ENCODE data around the gene DGKB.

The DGKB gene

DNA sequence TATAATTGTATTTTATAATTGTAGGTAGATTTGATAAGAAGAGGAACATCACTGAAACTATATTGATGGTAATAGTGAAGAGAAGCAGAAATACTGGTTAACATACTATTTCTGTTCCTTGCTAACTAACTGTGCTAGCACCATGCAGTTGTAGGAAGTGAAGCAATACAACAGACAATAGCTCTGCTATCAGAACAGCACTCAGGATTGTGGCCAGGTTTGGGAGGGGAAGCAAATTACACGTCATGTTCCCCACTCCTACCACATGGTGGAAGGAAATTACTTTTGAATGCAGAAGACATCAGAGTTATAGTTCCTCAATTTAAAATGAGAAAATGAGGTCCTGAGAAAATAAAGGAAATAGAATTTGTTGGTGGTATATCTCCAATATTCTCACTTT, 151.1 kb downstream of the DGKB start:
- no peak for DNase-seq

DNA sequence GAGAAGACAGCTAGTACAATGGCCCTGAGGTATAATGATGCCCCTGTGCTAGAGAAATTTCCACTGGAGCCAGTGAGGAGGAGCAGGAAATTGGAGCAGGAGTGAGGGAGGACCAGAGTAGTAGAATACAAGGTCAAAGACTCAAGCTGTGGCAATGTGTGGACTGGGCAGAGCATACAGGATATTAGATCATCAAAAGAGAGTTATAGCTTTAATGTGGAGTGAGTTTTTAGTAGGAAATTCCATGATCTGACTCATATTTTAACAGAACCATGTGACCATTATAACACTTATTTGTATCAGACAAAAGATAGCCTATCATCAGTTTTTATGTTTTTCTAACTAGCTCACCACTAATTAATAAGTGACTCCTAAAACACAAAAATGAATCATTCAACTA, 154.1 kb downstream of the DGKB start:
- DNase-seq, result no peak

DNA sequence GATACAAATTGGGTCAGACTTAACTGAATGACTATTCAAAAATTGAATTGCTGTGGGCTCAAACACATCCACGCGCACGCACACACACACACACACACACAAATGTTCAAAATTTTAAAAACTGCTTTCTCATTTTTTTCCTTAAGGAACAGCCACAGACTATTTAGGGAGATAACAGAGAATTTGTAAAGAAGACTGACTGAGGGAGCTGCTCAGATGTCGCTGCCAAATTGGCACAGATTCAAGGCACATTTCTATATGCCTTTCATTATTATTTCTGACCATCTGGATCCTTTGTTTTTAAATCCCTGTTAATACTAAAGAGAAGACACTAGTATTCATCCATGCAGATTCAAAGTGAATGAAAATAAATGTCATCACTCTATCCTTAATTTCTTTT, 154.8 kb downstream of the DGKB start:
- no peak for DNase-seq

GRCh38 chr7:14745076-14745475, 157.5 kb downstream of the DGKB start:
- DNase-seq, result no peak

DNA sequence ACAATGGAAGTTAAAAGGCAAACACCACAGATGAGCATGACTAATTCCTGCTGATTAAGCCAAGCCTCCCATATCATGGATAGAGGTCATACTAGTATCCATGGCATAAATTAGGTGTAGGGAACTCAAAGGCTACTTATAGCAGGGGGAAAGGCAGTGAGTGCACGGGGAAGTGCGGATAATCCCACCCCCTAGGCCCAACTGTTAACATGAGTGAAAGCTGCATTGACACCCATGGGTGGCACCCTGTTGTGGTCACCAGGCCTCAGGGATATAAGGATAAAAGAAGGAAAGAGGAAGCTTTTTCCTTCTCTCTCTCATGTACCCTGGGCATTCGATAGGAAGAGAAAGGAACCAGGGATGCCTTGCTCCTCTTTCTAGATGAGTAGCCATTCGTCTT, 161.9 kb downstream of the DGKB start:
- DNase-seq, result no peak

DNA sequence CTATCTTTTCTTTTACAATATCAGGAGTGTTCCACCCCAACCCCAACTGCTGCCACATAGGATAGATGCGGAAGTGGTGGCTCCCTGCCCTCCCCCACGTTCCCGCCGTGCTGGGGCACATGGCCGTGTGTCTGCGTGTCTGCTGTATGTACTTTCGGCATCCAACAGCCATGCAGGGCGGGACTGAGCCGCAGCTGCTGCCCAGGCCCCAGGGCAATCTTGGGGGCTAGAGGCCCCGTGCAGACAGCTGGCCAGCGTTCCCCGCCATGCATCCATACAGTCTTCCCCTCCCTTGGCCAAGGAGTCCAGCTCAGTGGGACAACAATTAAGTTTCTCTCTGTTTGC, 162.7 kb downstream of the DGKB start:
- DNase-seq, result no peak

- no peak for DNase-seq
These were observed 163.2 kb downstream of the DGKB start for GRCh38 chr7:14739168-14739840.

DNA sequence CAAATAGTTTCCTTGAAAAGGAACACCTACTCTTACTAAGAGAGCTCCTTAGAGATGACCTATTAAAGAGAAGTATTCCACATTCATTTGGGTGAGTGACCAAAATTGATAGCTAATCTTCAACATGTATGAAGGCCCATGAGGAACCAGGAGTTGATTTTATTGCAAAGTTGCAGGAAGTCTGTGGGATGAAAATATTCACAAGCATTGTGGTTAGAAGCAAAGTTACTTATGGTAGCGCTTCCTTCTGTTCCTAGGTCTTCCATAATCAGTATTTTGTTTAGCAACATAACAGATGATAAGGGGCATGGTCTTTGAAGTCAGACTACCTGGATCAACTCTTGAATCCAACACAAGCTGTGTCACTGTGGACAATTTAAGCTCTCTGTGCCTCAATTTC, 164.5 kb downstream of the DGKB start:
- no peak for DNase-seq

- no peak for DNase-seq
These were observed 167.7 kb downstream of the DGKB start for GRCh38 chr7:14734839-14735321.

DNA sequence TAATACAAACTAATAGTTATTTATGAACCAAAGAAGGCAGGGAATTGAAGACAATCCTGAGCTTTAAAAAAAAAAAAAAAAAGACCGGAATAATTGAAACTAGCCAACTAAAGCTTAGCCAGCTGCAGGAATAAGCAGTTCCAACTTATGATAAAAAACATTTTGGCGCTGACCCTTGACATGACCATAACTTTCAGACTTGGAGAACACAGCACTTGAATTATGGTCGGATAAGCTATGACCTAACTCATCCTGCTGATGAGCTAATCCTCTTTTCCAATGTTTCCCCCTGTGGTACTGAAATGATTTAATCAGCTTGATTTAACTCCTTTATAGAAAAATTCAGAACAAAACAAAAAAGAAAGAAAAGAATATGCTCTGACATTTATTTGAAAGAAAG, 181.8 kb downstream of the DGKB start:
- no peak for DNase-seq

DNA sequence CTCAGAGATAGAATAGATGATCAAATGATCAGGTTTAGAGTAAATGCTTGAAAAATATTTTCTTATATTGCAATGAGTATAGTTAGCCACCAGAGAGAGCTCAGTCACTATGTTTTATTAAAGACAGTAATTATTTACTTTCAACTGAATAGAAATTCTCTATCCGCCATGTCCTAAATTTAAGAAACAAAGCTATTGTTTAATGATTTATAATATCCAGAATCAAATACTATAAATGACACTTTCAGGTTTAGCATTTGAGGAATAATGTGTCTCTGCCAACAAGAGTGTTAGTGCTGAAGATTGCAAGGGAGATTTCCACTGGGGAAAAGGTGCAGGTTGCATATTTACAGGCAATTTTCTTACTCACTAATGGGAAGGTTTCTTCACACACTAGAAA, 184.7 kb downstream of the DGKB start:
- DNase-seq, result no peak

GRCh38 chr7:14717169-14717568, 185.4 kb downstream of the DGKB start:
- no peak for DNase-seq

DNA sequence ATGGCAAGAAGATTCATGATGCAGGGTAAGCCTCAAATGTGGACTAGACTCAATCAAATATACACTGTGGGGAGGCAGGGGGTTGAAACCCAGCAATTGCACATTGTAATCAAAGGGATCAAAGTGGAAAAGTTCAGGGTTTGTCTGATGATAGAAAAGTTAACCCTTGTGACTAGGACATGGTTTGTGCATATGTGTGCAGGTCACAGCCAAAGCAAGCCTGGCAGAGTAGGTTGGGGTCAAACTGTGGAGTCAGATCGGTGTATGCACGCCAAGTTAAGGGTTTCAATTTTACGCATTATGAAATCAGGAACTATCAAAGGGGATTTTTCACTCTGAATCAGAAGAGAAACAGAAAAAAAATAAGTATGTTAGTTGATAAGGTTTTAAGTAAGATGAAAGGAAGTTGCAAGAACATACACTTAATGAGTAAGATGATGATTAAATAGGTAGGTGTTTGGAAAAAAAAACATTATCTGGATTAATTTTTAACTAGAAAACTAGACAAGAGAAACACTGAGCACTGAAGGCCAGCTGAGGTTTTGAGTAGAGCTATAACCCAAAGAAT, 188.3 kb downstream of the DGKB start:
- no peak for DNase-seq

DNA sequence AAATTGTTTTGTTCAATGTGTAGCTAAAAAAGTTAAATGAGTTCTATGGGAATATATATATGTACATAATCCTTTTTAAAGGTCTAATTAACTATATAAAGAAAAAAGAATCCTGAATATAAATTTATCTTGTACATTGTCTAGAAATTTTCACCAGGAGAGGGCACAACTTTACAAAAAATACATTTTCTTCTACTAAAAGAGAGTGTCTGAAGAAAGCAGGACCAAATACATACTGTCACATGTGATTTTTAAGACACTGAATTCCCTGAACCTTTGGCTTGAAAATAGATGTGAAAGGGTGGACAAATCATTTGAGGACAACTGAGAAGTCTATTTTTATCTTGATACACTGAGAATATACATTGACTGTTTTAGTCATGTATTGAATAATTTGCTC, 204.3 kb downstream of the DGKB start:
- DNase-seq, result no peak

GRCh38 chr7:14697684-14698083, 204.9 kb downstream of the DGKB start:
- DNase-seq, result no peak

GRCh38 chr7:14691597-14692203, 210.9 kb downstream of the DGKB start:
- peak; percentile 41 for DNase-seq

DNA sequence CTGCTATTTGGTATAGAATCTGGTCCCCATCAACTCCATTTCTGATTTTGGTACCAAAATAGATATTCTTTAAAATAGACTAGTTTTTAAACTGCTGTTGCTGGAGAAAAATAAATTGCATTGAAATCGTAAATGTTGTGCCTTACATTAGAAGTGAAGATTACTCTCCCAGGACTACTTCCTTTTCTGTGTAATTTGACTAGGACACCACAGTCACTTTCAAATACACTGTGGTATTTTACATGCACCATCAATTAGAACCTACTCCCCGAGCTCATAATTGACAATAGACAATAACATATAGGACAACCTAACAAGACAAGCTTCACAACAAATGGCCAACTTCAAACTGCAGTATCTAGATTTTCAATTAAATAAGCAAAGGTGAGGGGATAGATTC, 211.5 kb downstream of the DGKB start:
- DNase-seq, result no peak

DNA sequence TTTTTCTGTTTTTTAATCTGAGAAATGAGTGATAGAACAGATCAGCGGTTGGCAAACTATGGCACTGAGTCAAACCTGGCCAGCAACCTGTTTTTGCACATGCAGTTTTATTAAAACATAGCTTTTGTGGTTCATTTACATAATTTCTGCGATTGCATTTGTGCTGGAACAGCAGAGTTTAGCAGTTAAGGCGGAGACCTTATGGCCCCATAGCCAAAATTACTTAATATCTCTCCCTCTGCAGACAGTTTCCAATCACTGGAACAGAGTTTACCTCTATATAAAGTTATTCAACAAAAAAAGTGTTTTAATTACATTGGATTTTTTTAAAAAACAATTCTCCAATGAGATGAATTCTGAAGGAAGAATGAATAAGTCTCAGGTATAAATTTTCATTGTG, 212.1 kb downstream of the DGKB start:
- DNase-seq, result no peak

DNA sequence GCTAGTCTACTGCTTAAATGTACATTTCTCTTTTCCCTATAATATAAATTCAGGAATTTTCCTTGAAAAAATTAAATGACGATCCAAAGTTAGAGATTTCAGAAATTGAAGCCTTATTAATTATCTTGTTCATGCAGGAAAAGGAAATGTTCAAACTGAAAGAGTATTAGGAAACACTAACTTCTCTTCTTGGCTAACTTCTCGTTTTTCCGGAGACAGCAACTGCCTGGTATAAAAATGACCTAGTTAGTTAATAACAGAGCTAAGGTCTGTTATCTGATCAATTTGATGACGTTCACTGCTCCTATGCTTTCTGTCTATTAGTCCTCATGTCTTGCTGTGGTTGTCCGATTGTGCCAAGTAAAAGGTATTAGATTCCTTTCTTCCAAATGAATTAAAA, 212.5 kb downstream of the DGKB start:
- no peak for DNase-seq

GRCh38 chr7:14688208-14688607, 214.3 kb downstream of the DGKB start:
- no peak for DNase-seq

- no peak for DNase-seq
These were observed 214.8 kb downstream of the DGKB start for GRCh38 chr7:14687777-14688176.

- DNase-seq, result no peak
These were observed 215.3 kb downstream of the DGKB start for GRCh38 chr7:14687241-14687640.

DNA sequence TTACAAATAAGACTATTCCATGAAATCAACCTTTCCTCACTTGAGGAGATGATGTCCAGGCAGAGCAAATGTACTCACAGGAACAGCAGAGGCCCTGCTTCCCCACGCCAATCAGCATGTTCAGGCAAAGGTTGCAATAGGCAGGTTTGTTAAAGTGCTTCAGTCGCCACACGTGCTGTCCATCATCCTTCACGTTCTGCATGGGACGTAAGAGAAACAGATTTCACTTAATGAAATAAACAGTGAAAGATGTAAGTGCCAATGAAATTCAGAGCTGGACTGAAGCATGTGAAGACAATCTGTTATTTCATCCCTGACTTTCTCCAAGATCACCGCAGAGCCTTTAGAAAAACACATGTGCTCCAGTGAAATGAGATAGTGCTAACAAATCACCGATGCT, 217.4 kb downstream of the DGKB start:
- DNase-seq, result no peak

GRCh38 chr7:14682910-14683465, 219.6 kb downstream of the DGKB start:
- no peak for DNase-seq
